ENCODE measurements around the gene RRP12.

The RRP12 gene

DNA sequence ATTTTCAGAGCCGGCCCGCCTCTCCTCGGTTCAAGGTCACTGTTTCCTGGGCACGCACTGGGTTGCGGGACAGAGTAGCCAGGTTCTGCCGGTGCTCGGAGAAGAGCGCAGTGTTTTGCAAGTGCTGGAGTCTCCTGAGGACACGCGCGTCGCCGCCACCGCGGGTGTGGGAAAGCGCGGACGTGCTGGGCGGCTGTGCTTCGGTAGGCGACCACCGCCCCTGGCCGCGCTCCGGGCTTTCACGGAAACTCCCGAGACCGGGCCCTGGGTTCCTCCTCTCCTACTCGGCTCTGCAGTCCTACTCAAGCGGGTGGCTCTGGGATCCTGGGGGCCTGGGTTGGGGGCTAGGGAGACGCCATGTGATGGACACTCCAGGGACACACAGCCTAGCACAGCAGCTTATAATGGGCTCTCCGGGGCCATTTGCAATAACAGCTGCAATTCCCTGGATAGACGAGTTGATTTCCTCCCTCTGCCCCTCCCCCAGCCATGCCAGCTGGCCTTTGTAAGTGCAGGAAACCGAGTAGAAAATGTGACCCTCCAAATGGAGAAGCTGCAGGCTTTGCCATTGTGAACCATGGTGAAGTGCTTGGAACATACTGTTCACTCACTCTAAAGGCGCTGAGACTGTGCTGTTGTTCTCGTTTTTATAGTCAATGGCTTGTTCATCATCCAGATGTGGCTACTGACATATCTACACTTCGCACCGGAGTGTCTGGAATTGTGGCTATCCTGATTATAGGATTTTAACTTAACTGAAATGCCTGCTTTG is 79.9 kb downstream of the RRP12 start:
- TF ChIP-seq, protein P1, sequence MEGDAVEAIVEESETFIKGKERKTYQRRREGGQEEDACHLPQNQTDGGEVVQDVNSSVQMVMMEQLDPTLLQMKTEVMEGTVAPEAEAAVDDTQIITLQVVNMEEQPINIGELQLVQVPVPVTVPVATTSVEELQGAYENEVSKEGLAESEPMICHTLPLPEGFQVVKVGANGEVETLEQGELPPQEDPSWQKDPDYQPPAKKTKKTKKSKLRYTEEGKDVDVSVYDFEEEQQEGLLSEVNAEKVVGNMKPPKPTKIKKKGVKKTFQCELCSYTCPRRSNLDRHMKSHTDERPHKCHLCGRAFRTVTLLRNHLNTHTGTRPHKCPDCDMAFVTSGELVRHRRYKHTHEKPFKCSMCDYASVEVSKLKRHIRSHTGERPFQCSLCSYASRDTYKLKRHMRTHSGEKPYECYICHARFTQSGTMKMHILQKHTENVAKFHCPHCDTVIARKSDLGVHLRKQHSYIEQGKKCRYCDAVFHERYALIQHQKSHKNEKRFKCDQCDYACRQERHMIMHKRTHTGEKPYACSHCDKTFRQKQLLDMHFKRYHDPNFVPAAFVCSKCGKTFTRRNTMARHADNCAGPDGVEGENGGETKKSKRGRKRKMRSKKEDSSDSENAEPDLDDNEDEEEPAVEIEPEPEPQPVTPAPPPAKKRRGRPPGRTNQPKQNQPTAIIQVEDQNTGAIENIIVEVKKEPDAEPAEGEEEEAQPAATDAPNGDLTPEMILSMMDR (IDR thresholded peaks at IDR 0.05): no peak

DNA sequence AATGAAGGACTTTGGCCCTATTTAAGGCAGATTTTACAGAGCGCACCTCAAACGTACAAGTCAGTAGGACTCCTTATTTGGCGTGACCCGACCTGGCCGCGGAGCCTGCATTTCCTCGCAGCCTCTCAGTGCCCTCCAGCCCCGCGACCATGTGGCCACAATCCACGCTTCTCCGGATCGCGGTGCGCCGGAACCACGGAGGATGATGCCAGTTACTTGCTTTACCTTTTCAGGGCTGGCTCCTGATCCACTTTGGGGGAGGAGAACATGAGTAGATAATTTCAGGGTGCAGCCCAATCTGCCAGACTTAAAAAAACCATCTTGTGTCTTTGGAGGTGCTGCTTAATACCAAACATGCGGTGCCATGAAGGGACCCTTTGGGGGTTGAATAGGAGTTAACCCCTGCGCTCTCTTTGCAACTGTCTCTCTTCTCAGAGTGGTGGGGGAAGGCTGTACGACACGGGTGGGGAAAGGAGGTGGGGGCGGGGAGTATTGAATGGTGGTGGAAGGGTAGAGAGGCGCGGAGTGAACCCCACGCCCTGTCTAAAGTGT is 80.6 kb downstream of the RRP12 start:
- TF ChIP-seq, protein P1 (IDR thresholded peaks at IDR 0.05): no peak

DNA sequence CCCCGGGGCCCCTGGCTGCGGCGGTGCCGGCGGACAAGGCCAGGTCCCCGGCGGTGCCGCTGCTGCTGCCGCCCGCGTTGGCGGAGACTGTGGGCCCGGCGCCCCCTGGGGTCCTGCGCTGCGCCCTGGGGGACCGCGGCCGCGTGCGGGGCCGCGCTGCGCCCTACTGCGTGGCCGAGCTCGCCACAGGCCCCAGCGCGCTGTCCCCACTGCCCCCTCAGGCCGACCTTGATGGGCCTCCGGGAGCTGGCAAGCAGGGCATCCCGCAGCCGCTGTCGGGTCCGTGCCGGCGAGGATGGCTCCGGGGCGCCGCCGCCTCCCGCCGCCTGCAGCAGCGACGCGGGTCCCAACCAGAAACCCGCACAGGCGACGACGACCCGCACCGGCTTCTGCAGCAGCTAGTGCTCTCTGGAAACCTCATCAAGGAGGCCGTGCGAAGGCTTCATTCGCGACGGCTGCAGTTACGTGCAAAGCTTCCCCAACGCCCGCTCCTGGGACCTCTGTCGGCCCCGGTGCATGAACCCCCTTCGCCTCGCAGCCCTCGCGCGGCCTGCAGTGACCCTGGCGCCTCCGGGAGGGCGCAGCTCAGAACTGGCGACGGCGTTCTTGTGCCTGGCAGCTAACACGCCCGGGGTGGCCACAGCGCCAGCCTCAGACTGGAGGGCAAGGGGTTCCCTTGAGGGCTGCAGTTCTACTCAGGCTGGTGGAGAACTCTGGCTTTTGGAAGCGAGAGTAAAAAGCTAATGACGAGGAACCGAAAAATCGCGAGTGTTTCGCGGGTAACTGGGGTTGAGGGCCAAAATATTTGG is 81.3 kb downstream of the RRP12 start:
- TF ChIP-seq, protein P1 (IDR thresholded peaks at IDR 0.05): no peak

DNA sequence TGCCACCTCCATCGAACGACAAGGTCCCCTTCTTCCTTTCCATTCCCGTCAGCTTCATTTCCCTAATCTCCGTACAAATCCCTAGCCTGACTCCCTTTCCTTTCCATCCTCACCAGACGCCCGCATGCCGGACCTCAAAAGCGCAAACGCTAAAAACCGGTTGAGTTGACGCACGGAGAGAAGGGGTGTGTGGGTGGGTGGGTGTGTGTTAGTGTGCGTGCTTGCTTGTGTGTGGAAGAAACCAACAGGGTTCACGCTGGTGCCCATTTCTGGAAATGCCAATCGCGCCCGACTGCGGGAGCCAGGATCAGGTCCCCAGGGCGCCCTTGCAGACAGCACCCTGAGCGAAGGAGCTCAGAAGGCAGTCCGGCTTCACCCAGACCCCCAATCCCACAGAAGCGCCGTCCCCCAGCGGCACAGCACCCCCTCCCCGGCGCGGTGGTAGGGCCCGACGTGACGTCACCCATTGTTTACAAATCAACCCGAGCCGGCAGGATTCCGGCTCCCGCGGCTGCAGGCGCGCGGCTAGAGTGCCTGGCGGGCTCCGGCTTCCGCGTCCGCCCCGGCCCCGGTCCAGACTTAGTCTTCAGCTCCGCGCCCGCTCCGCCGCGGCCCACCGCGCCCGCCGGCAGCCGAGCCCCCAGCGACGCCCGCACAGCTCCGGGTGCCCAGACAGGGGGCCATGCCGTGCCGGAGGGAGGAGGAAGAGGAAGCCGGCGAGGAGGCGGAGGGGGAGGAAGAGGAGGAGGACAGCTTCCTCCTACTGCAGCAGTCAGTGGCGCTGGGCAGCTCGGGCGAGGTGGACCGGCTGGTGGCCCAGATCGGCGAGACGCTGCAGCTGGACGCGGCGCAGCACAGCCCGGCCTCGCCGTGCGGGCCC is 82.1 kb downstream of the RRP12 start, which contains the start of gene FRAT1:
TSS of gene FRAT1 (plus strand) at position 500 of the 880 bp plus-strand sequence. CDS start at position 683, 183 bp downstream.
- TF ChIP-seq, protein P1 (IDR thresholded peaks at IDR 0.05): no peak

DNA sequence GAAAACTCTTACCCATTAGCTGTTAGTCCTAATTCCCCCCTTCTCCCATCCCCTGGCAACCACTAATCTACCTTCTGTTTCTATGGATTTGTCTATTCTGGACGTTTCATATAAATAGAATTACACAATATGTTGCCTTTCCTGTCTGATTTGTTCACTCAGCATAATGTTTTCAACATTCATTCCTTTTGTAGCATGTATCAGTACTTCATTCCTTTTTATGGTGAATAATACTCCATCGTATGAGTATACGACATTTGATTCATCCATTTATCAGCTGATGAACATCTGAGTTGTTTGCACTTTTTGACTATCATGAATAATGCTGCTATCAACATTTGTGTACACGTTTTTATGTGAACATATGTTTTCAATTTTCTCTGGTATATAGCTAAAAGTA is 86.5 kb downstream of the RRP12 start:
- TF ChIP-seq, protein P1 (IDR thresholded peaks at IDR 0.05): no peak

DNA sequence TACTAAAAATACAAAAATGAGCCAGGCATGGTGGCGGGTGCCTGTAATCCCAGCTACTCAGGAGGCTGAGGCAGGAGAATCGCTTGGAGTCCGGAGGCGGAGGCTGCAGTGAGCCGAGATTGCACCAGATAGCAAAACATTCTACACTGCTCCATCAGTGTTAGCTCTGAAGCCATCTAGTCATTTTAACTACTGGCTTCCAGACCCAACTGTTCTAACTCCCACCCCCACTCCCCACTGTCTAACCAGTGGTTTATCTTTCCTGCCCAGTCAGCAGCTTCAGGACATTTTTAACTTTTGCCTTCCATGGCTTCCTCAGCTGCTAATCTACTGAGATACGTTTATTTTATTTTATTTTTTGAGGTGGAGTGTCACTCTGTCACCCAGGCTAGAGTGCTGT is 88.2 kb downstream of the RRP12 start:
- TF ChIP-seq, protein P1 (IDR thresholded peaks at IDR 0.05): no peak

All from LNCAP (cell line).